ENCODE measurements around the gene ERAL1. TPM values are rescaled to one million over a fixed set of nuclear protein-coding genes. Genes with fewer than 3 reads are reported as not detected.

ERAL1 gene
- polyA plus RNA-seq, 1 donor (not counting 4 experiments of a cell fraction or from before 2014, with no cell fraction given), result 46.5 TPM

- H3K79me2 ChIP-seq (ENCODE audit: control insufficient read depth, insufficient read depth, low read length), result peaks cover 64% of the 10 kb centered on the region
- H3K4me1 ChIP-seq (ENCODE audit: control insufficient read depth, extremely low read depth, insufficient read depth, low read length), result no peaks in the 10 kb centered on the region
- H3K9me3 ChIP-seq (ENCODE audit: control insufficient read depth, low read depth, low read length), result no peaks in the 10 kb centered on the region
- no peaks in the 10 kb centered on the region for H3K9me1 ChIP-seq (ENCODE audit: control insufficient read depth, extremely low read depth, insufficient read depth, low read length)
- TF ChIP-seq CTCF (optimal IDR thresholded peaks at IDR 0.05 in 1 of 3, IDR thresholded peaks at IDR 0.05 in 1 of 3, conservative IDR thresholded peaks at IDR 0.05 in 1 of 3; ENCODE audit: extremely low read depth in 1 of 3, insufficient read depth in 2 of 3, low read length in 3 of 3), result no peak
- no peak for TF ChIP-seq EZH2 (IDR thresholded peaks at IDR 0.05; ENCODE audit: low read length)
- no peak overlapping the region for H3K27ac ChIP-seq (ENCODE audit: control insufficient read depth, insufficient read depth, low read length)
- H3K4me2 ChIP-seq (ENCODE audit: control insufficient read depth, extremely low read depth, insufficient read depth, low read depth, low read length), result no peak overlapping the region
- no peak overlapping the region for H2AFZ ChIP-seq (ENCODE audit: control insufficient read depth, low read length)
- dilution Hi-C loops (cut with MboI; ENCODE audit: extremely low pct_ligation_motif_present, low sequenced_read_pairs), result no loop called here
- no peaks in the 10 kb centered on the region for H4K20me1 ChIP-seq (ENCODE audit: control insufficient read depth, extremely low read depth, insufficient read depth, low read length)
- no peak overlapping the region for H3K9ac ChIP-seq (ENCODE audit: control insufficient read depth, extremely low read depth, insufficient read depth, low read length)
- FAIRE-seq, result no peak
- no peak overlapping the region for H3K4me3 ChIP-seq (ENCODE audit: control insufficient read depth in 2 of 3, extremely low read depth in 1 of 3, insufficient read depth in 2 of 3, low read depth in 1 of 3, low read length in 3 of 3)
- DNase-seq (ENCODE audit: low read depth, low spot score), result no peak
- no peaks in the 10 kb centered on the region for H3K36me3 ChIP-seq (ENCODE audit: control insufficient read depth in 2 of 2, extremely low read depth in 1 of 2, insufficient read depth in 2 of 2, low read length in 2 of 2)
- H3K27me3 ChIP-seq (ENCODE audit: control insufficient read depth, extremely low read depth, insufficient read depth, low read length), result no peaks in the 10 kb centered on the region
Observed at GRCh38 chr17:28819582-28819981, 35.2 kb upstream of the ERAL1 start.

- FAIRE-seq, result no peak
Observed at GRCh38 chr17:28827672-28828071, 27.1 kb upstream of the ERAL1 start.

More at GRCh38 chr17:28827672-28828071, 27.1 kb upstream of the ERAL1 start:
- Histone ChIP-seq H4K20me1 (ENCODE audit: control insufficient read depth, extremely low read depth, insufficient read depth, low read length) (no peaks in the 10 kb centered on the region), H3K9ac (ENCODE audit: control insufficient read depth, extremely low read depth, insufficient read depth, low read length) (no peak overlapping the region), H3K27ac (ENCODE audit: control insufficient read depth, insufficient read depth, low read length) (no peak overlapping the region), H3K79me2 (ENCODE audit: control insufficient read depth, insufficient read depth, low read length) (peaks cover 51% of the 10 kb centered on the region), H3K27me3 (ENCODE audit: control insufficient read depth, extremely low read depth, insufficient read depth, low read length) (no peaks in the 10 kb centered on the region), H3K4me2 (ENCODE audit: control insufficient read depth, extremely low read depth, insufficient read depth, low read depth, low read length) (no peak overlapping the region), H3K4me1 (ENCODE audit: control insufficient read depth, extremely low read depth, insufficient read depth, low read length) (no peaks in the 10 kb centered on the region), H3K36me3 (ENCODE audit: control insufficient read depth in 2 of 2, extremely low read depth in 1 of 2, insufficient read depth in 2 of 2, low read length in 2 of 2) (peaks cover 3% of the 10 kb centered on the region in 2 experiments), H3K4me3 (ENCODE audit: control insufficient read depth in 2 of 3, extremely low read depth in 1 of 3, insufficient read depth in 2 of 3, low read depth in 1 of 3, low read length in 3 of 3) (no peak overlapping the region), H3K9me3 (ENCODE audit: control insufficient read depth, low read depth, low read length) (no peaks in the 10 kb centered on the region), H2AFZ (ENCODE audit: control insufficient read depth, low read length) (no peak overlapping the region), H3K9me1 (ENCODE audit: control insufficient read depth, extremely low read depth, insufficient read depth, low read length) (no peaks in the 10 kb centered on the region)
- no peak for DNase-seq (ENCODE audit: low read depth, low spot score)
- dilution Hi-C loops (cut with MboI; ENCODE audit: extremely low pct_ligation_motif_present, low sequenced_read_pairs), result no loop called here
- TF ChIP-seq EZH2 (IDR thresholded peaks at IDR 0.05; ENCODE audit: low read length), result no peak
- TF ChIP-seq CTCF (optimal IDR thresholded peaks at IDR 0.05 in 1 of 3, IDR thresholded peaks at IDR 0.05 in 1 of 3, conservative IDR thresholded peaks at IDR 0.05 in 1 of 3; ENCODE audit: extremely low read depth in 1 of 3, insufficient read depth in 2 of 3, low read length in 3 of 3), result no peak

Measured in keratinocyte (primary cell).